HEK293T (cell line): ENCODE results near the gene RBM41.

Experiments used
- ARNT ChIP-seq: fragments of 450-650 bp; IDR thresholded peaks from 2 replicates; pipeline ENCODE4 v1.6.1; 2017; ENCODE audit warnings: mild to moderate bottlenecking
- BHLHE40 ChIP-seq: fragments of 450-650 bp; IDR thresholded peaks from 2 replicates; pipeline ENCODE4 v1.6.1; 2016; ENCODE audit warnings: mild to moderate bottlenecking, moderate library complexity, borderline replicate concordance
- CTBP1 ChIP-seq: fragments of 450-650 bp; IDR thresholded peaks from 2 replicates; pipeline ENCODE4 v1.6.1; 2016; ENCODE audit warnings: borderline replicate concordance
- ELF4 ChIP-seq: fragments of 450-650 bp; IDR thresholded peaks from 2 replicates; pipeline ENCODE4 v1.6.1; 2017; ENCODE audit warnings: antibody characterized with exemption
- FOXK2 ChIP-seq: fragments of 450-650 bp; IDR thresholded peaks from 2 replicates; pipeline ENCODE4 v1.6.1; 2016; ENCODE audit warnings: mild to moderate bottlenecking
- FOXM1 ChIP-seq: fragments of 450-650 bp; IDR thresholded peaks from 2 replicates; pipeline ENCODE4 v1.6.1; 2017; ENCODE audit warnings: mild to moderate bottlenecking, borderline replicate concordance
- HDGF ChIP-seq: fragments of 450-650 bp; IDR thresholded peaks from 2 replicates; pipeline ENCODE4 v1.6.1; 2017; ENCODE audit warnings: antibody characterized with exemption, borderline replicate concordance
- LEF1 ChIP-seq: fragments of 450-650 bp; IDR thresholded peaks from 2 replicates; pipeline ENCODE4 v1.6.1; 2017; ENCODE audit warnings: mild to moderate bottlenecking, borderline replicate concordance
- NFRKB ChIP-seq: fragments of 450-650 bp; IDR thresholded peaks from 2 replicates; pipeline ENCODE4 v1.6.1; 2016; ENCODE audit warnings: mild to moderate bottlenecking, moderate library complexity
- PKNOX1 ChIP-seq: fragments of 450-650 bp; IDR thresholded peaks from 2 replicates; pipeline ENCODE4 v1.6.1; 2016
- SP1 ChIP-seq: fragments of 450-650 bp; IDR thresholded peaks from 2 replicates; pipeline ENCODE4 v1.6.1; 2017
- TARDBP ChIP-seq: fragments of 450-650 bp; IDR thresholded peaks from 2 replicates; pipeline ENCODE4 v1.6.1; 2016
- ZNF384 ChIP-seq: fragments of 450-650 bp; IDR thresholded peaks from 2 replicates; pipeline ENCODE4 v1.6.1; 2016

- TF ChIP-seq PKNOX1 (no peak), FOXK2 (no peak), NFRKB (no peak), ZNF384 (no peak), SP1 (no peak), ELF4 (no peak), FOXM1 (no peak), BHLHE40 (no peak), ARNT (no peak), CTBP1 (no peak), TARDBP (no peak), HDGF (no peak), LEF1 (no peak)
These were observed 34.4 kb upstream of the RBM41 start for GRCh38 chrX:107153005-107153404.
